SK-N-SH (cell line): ENCODE results near the gene ACTR2. TPM values are rescaled to one million over a fixed set of nuclear protein-coding genes. Genes with fewer than 3 reads are reported as not detected.

Experiments
- CTCF ChIA-PET: fragments of 300-600, 350-600 bp; formaldehyde crosslinking; extraction: SDS; loops from one replicate; lab custom pipeline; 2021; lab: Yijun Ruan, JAX
- POLR2A ChIA-PET: fragments of 350-600 bp; sonication (Branson Sonifier 250); formaldehyde crosslinking; extraction: SDS; loops from one replicate; lab custom pipeline; 2020; ENCODE audit warnings: antibody characterized with exemption, inconsistent platforms; lab: Yijun Ruan, JAX
- DNase-seq: peaks from one replicate; pipeline ENCODE4 v3.0.0; 2012
- H2AFZ ChIP-seq: fragments of 200-600 bp; sonication (generic); 2 replicates; pipeline ENCODE4 v1.8.1; 2016; ENCODE audit warnings: antibody characterized with exemption, mild to moderate bottlenecking, low read depth
- H3F3A ChIP-seq: fragments of 200-600 bp; sonication (generic); replicated peaks from 2 replicates; pipeline ENCODE3; 2016; ENCODE audit warnings: antibody characterized with exemption, mild to moderate bottlenecking; ENCODE audit not compliant: insufficient read depth
- H3K27ac ChIP-seq, 2 experiments: fragments of 200-500 bp in 1 of 2; fragments of 200-600 bp in 1 of 2; sonication (Bioruptor generic) in 1 of 2; sonication (generic), shearing (Covaris generic) in 1 of 2; 2 replicates each; pipeline versions ENCODE4 v1.5.1 to v1.6.1; 2014 to 2016; ENCODE audit warnings: low read depth in 2 of 2, inconsistent platforms in 1 of 2, low read length in 1 of 2, mild to moderate bottlenecking in 1 of 2, mixed read lengths in 1 of 2
- H3K27me3 ChIP-seq: fragments of 200-600 bp; sonication (generic), shearing (Covaris generic); 2 replicates; pipeline ENCODE4 v1.6.1; 2016; ENCODE audit warnings: mixed run types; ENCODE audit not compliant: insufficient read depth
- H3K36me3 ChIP-seq, 2 experiments: fragments of 200-500 bp in 1 of 2; fragments of 200-600 bp in 1 of 2; sonication (Bioruptor generic) in 1 of 2; sonication (generic) in 1 of 2; replicated peaks in 1 of 2; 2 replicates each; pipeline versions ENCODE3 to v1.5.1; 2014 to 2016; ENCODE audit warnings: low read length in 1 of 2, mild to moderate bottlenecking in 1 of 2; ENCODE audit not compliant: insufficient read depth in 2 of 2, control insufficient read depth in 1 of 2
- H3K4me1 ChIP-seq, 2 experiments: fragments of 200-500 bp in 1 of 2; fragments of 200-600 bp in 1 of 2; sonication (Bioruptor generic) in 1 of 2; sonication (generic), shearing (Covaris generic) in 1 of 2; 2 replicates each; pipeline versions ENCODE4 v1.5.1 to v1.6.1; 2014 to 2016; ENCODE audit warnings: low read depth in 1 of 2, low read length in 1 of 2, mixed run types in 1 of 2; ENCODE audit not compliant: insufficient read depth in 2 of 2, control insufficient read depth in 1 of 2
- H3K4me2 ChIP-seq: fragments of 200-600 bp; sonication (generic), shearing (Covaris generic); 2 replicates; pipeline ENCODE4 v1.6.1; 2017; ENCODE audit warnings: mixed run types
- H3K4me3 ChIP-seq, 2 experiments: fragments of 200-500 bp in 1 of 2; fragments of 200-600 bp in 1 of 2; sonication (Bioruptor generic) in 1 of 2; sonication (generic), shearing (Covaris generic) in 1 of 2; 2 replicates each; pipeline versions ENCODE4 v1.5.1 to v1.8.1; 2014 to 2016; ENCODE audit warnings: low read depth in 2 of 2, inconsistent platforms in 1 of 2, low read length in 1 of 2, mild to moderate bottlenecking in 1 of 2, mixed read lengths in 1 of 2, moderate library complexity in 1 of 2
- H3K79me2 ChIP-seq: fragments of 200-600 bp; sonication (generic); 2 replicates; pipeline ENCODE4 v1.8.1; 2017; ENCODE audit warnings: mild to moderate bottlenecking; ENCODE audit not compliant: insufficient read depth
- H3K9ac ChIP-seq: fragments of 200-600 bp; sonication (generic); 2 replicates; pipeline ENCODE4 v1.6.1; 2017; ENCODE audit warnings: mixed run types
- H3K9me2 ChIP-seq: fragments of 200-600 bp; sonication (generic); 2 replicates; pipeline ENCODE4 v1.6.1; 2017; ENCODE audit warnings: mixed run types
- H3K9me3 ChIP-seq: fragments of 200-600 bp; sonication (generic); 2 replicates; pipeline ENCODE4 v1.6.1; 2017; ENCODE audit warnings: mixed run types, mild to moderate bottlenecking, moderate library complexity
- H4K20me1 ChIP-seq: fragments of 200-600 bp; sonication (generic); 2 replicates; pipeline ENCODE4 v1.6.1; 2017; ENCODE audit warnings: mild to moderate bottlenecking, mixed run types; ENCODE audit not compliant: insufficient read depth
- EP300 ChIP-seq, 2 experiments: IDR thresholded peaks; 2 replicates each; pipeline versions ENCODE4 v1.4.0 to v1.6.1; 2012; ENCODE audit warnings: borderline replicate concordance in 1 of 2, low read depth in 1 of 2, low read length in 1 of 2
- FOXJ3 ChIP-seq: sonication (generic); formaldehyde crosslinking; IDR thresholded peaks from 2 replicates; pipeline ENCODE4 v1.5.1; 2020; ENCODE audit warnings: mild to moderate bottlenecking, missing genetic modification reagents
- MAX ChIP-seq: IDR thresholded peaks from 2 replicates; pipeline ENCODE4 v1.4.0; 2012; ENCODE audit warnings: low read depth
- MXI1 ChIP-seq: IDR thresholded peaks from 2 replicates; pipeline ENCODE4 v1.6.1; 2012; ENCODE audit warnings: mild to moderate bottlenecking, low read depth, low read length, improper control_type of control experiment
- NFIC ChIP-seq: IDR thresholded peaks from 2 replicates; pipeline ENCODE4 v1.4.0; 2012; ENCODE audit warnings: borderline replicate concordance
- NRF1 ChIP-seq: IDR thresholded peaks from 2 replicates; pipeline ENCODE4 v1.6.1; 2012; ENCODE audit warnings: low read depth, mild to moderate bottlenecking, low read length
- RXRA ChIP-seq: IDR thresholded peaks from 2 replicates; pipeline ENCODE4 v1.4.0; 2012; ENCODE audit warnings: low read depth, mild to moderate bottlenecking, borderline replicate concordance
- SIN3A ChIP-seq: IDR thresholded peaks from 2 replicates; pipeline ENCODE4 v1.6.1; 2012; ENCODE audit warnings: low read depth, mild to moderate bottlenecking, low read length, moderate library complexity, borderline replicate concordance
- SMC3 ChIP-seq: IDR thresholded peaks from 2 replicates; pipeline ENCODE4 v1.6.1; 2012; ENCODE audit warnings: low read depth, low read length, improper control_type of control experiment
- TEAD4 ChIP-seq: IDR thresholded peaks from 2 replicates; pipeline ENCODE4 v1.4.0; 2012; ENCODE audit warnings: mild to moderate bottlenecking, borderline replicate concordance; ENCODE audit not compliant: insufficient read depth
- YY1 ChIP-seq: IDR thresholded peaks from 2 replicates; pipeline ENCODE4 v1.4.0; 2012; ENCODE audit warnings: low read depth, mild to moderate bottlenecking
- WGBS: methylation state at CpG from one replicate; pipeline ENCODE4 v1.1.6; 2017; ENCODE audit warnings: low lambda C conversion rate; 5-methylcytosine and 5-hydroxymethylcytosine counted together
- polyA plus RNA-seq, 3 experiments: library from polyadenylated mRNA; depleted of rRNA; stranded (reverse); fragments of >200 nt; gene quantifications; 2 replicates each; pipeline ENCODE4 v1.2.3, GENCODE V29; 2012

Gene ACTR2
- polyA plus RNA-seq, 1 of the 3 experiments (the other 2 are of a cell fraction) = 53.0 TPM

- CTCF ChIA-PET = interaction anchor here (1.9 kb wide), 1 partner anchor 18 kb away, joined by 5 read pairs; no protein-coding TSS in a partner anchor
- POLR2A ChIA-PET = no interaction called here
- H3K27me3 ChIP-seq = no peaks in the 10 kb centered on the region
Observed at GRCh38 chr2:65204461-65205210, 23.0 kb upstream of the ACTR2 start.

GRCh38 chr2:65212115-65212514, 15.5 kb upstream of the ACTR2 start:
- Histone ChIP-seq H3K9me2 (no peaks in the 10 kb centered on the region), H3K9me3 (no peaks in the 10 kb centered on the region), H3K9ac (no peak overlapping the region), H4K20me1 (no peaks in the 10 kb centered on the region), H3F3A (no peaks in the 10 kb centered on the region), H2AFZ (no peak overlapping the region), H3K36me3 (no peaks in the 10 kb centered on the region), H3K4me1 (no peaks in the 10 kb centered on the region), H3K4me3 (no peak overlapping the region), H3K4me2 (no peak overlapping the region), H3K27ac (no peak overlapping the region), H3K27me3 (no peaks in the 10 kb centered on the region), H3K79me2 (no peaks in the 10 kb centered on the region)
- CTCF ChIA-PET = interaction anchor here (1.7 kb wide), 1 partner anchor 25 kb away, joined by 4 read pairs; no protein-coding TSS in a partner anchor
- WGBS = 88% methylated on average over 3 of the region's 3 CpGs
- no peak for DNase-seq
- POLR2A ChIA-PET = no interaction called here
- TF ChIP-seq TEAD4 (no peak), EP300 (IDR thresholded peaks at IDR 0.05; ENCODE audit: borderline replicate concordance in 1 of 2, low read depth in 1 of 2, low read length in 1 of 2) (no peak), NRF1 (no peak), FOXJ3 (no peak), SMC3 (no peak)

More at GRCh38 chr2:65204461-65205210, 23.0 kb upstream of the ACTR2 start:
- peak overlapping the region in 1 of 2 experiments; percentile 31; a peak in 2 of 4 replicates for H3K4me3 ChIP-seq
- no peaks in the 10 kb centered on the region for H3K9me3 ChIP-seq
- WGBS = 93% methylated on average over 20 of the region's 20 CpGs
- H2AFZ ChIP-seq = no peak overlapping the region
- H3K79me2 ChIP-seq = no peaks in the 10 kb centered on the region
- H4K20me1 ChIP-seq = no peaks in the 10 kb centered on the region
- H3K36me3 ChIP-seq = no peaks in the 10 kb centered on the region
- no peaks in the 10 kb centered on the region for H3K9me2 ChIP-seq
- no peak overlapping the region for H3K4me2 ChIP-seq
- no peak for TF ChIP-seq MXI1
- no peak for TF ChIP-seq TEAD4
- no peak for DNase-seq
- H3K9ac ChIP-seq = no peak overlapping the region
- no peaks in the 10 kb centered on the region for H3K4me1 ChIP-seq
- no peaks in the 10 kb centered on the region for H3F3A ChIP-seq
- H3K27ac ChIP-seq = no peak overlapping the region

GRCh38 chr2:65212619-65213018, 15.0 kb upstream of the ACTR2 start:
- Histone ChIP-seq H3K4me2 (no peak overlapping the region), H3K9ac (no peak overlapping the region), H3K27me3 (no peaks in the 10 kb centered on the region), H3K27ac (no peak overlapping the region), H3K79me2 (no peaks in the 10 kb centered on the region), H4K20me1 (no peaks in the 10 kb centered on the region), H3K9me3 (no peaks in the 10 kb centered on the region), H3K9me2 (no peaks in the 10 kb centered on the region), H3K4me3 (no peak overlapping the region), H2AFZ (no peak overlapping the region), H3K36me3 (no peaks in the 10 kb centered on the region), H3F3A (no peaks in the 10 kb centered on the region), H3K4me1 (no peaks in the 10 kb centered on the region)
- CTCF ChIA-PET = interaction anchor here (1.7 kb wide), 1 partner anchor 25 kb away, joined by 4 read pairs; no protein-coding TSS in a partner anchor
- no peak for DNase-seq
- TF ChIP-seq RXRA = no peak
- TF ChIP-seq SIN3A = no peak
- TF ChIP-seq EP300 (IDR thresholded peaks at IDR 0.05; ENCODE audit: borderline replicate concordance in 1 of 2, low read depth in 1 of 2, low read length in 1 of 2) = no peak
- TF ChIP-seq MAX = no peak
- TF ChIP-seq NFIC = no peak
- no peak for TF ChIP-seq YY1
- POLR2A ChIA-PET = no interaction called here
